Measurements from ENCODE around the gene ERF.

DNA sequence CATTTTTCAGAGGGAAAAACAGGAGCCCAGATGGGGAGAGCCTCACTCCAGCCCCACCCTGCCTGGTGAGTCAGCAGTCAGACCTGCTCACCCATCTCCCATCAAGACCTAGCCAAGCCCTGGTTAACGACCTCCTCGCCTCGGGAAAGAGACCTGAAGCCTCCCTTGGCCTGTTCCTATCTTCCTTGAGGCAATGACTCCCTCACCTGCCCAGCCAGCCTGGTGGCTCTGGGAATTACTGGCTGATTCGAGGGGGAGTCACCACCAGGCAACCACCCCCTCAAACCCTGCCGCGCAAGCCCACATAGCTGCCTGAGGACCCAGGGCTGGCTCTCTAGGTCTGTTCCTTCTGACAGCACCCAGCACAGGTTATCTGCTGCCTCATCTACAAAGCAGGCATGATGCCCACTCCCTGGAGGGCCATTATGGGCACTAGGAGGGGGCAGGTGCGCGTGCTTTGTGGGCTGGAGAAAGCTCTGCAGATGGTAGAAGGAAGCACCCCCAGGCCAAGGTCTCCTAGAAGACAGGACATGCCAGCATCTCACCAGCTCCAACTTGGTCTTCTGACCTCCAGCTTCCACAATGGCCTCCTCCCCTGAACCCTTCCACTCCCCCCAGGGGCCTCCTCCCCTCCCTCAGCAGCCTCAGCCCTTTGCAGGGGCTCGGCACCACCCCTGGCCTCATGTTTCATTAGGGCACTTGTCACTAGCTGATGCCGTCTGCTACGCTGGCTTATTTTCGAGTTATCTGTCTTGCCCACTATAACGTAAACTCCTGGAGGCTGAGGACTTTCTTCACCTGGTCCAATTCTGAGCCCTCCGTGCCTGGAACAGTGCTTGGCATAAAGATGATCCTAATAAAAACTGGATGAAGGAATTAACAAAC, 47.8 kb downstream of the ERF start:
- no peak for TF ChIP-seq POLR2A (IDR thresholded peaks at IDR 0.05)
- TF ChIP-seq, protein P1, sequence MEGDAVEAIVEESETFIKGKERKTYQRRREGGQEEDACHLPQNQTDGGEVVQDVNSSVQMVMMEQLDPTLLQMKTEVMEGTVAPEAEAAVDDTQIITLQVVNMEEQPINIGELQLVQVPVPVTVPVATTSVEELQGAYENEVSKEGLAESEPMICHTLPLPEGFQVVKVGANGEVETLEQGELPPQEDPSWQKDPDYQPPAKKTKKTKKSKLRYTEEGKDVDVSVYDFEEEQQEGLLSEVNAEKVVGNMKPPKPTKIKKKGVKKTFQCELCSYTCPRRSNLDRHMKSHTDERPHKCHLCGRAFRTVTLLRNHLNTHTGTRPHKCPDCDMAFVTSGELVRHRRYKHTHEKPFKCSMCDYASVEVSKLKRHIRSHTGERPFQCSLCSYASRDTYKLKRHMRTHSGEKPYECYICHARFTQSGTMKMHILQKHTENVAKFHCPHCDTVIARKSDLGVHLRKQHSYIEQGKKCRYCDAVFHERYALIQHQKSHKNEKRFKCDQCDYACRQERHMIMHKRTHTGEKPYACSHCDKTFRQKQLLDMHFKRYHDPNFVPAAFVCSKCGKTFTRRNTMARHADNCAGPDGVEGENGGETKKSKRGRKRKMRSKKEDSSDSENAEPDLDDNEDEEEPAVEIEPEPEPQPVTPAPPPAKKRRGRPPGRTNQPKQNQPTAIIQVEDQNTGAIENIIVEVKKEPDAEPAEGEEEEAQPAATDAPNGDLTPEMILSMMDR (IDR thresholded peaks at IDR 0.05) = no peak

Data from right lobe of liver (tissue), 4 donors.